Activated CD4-positive, CD25-positive, alpha-beta regulatory T cell treated with anti-CD3 and anti-CD28 coated beads, Interleukin-2, amount 50 U/mL, for 24 hours (primary cell): ENCODE results near the gene CYP1A1.
A peak's percentile ranks its signal among the peaks of the same experiment; 100 is the strongest.
"Not testable (repeated sequence)": the region's sequence is repeated elsewhere in the genome, so short reads cannot be mapped to it uniquely, and the experiment has no call there.

ENCODE experiments used
- ATAC-seq, 2 donors: fragments of 150-1000 bp; cut with Tn5 transposase; one replicate each; pipeline ENCODE4 v1.10.0; 2021; ENCODE audit warnings: mild to moderate bottlenecking in 1 of 2, moderate library complexity in 1 of 2

The CYP1A1 gene, protein sequence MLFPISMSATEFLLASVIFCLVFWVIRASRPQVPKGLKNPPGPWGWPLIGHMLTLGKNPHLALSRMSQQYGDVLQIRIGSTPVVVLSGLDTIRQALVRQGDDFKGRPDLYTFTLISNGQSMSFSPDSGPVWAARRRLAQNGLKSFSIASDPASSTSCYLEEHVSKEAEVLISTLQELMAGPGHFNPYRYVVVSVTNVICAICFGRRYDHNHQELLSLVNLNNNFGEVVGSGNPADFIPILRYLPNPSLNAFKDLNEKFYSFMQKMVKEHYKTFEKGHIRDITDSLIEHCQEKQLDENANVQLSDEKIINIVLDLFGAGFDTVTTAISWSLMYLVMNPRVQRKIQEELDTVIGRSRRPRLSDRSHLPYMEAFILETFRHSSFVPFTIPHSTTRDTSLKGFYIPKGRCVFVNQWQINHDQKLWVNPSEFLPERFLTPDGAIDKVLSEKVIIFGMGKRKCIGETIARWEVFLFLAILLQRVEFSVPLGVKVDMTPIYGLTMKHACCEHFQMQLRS

DNA sequence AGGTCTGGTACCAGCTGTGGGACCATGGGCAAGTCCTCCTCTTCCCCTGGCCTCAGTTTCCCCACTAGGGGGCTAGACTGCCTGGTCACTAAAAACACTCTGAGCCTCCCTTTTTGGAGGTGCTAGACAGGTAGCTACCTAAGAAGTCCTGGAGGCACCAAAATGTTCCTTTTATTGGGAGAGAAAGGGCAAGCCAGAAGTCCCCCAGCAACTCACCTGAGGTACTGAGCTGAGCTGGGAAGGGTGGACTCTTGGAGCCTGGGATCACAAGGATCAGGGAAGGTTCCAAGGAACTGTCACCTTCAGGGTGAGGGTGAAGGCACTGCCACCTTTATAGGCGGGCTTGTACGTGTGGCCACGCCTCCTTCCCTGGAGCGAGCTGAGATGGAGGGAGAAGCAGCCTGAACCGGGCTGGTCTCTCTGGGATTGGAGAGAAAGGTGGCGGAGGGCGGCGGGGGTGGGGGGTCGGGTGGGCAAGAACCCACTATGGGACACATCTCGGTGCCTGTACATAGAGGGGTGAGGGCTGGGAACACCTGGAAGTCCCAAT is at the start of gene CYP1A1:
Gene CYP1A1 (minus strand): TSS at position 304 of the 550 bp plus-strand sequence. CDS start 2,431 bp downstream, outside the sequence.
- ATAC-seq, result peak; percentile 33 to 39

GRCh38 chr15:74773731-74774252 is 48.5 kb upstream of the CYP1A1 start:
- ATAC-seq, result no peak

DNA sequence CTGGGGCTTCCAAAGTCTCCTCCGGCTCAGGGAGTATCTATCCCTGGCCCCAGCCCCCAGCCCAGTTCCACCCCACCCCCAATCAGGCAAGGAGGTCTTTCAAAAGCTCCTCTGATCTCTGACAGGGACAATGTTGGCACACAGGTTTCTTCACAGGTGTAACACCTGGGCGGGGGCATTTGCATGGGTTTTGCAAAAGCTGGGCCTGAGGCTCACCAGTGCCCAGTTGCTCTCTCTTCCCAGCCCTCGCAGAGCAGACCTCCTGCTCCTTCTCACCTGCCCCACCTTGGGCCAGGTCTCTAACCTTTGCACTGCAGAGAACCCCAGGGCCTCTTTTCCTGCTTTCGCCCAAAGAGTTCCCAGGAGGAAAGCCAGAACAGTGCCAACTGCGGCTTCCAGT is 48.0 kb upstream of the CYP1A1 start:
- ATAC-seq, result no peak

DNA sequence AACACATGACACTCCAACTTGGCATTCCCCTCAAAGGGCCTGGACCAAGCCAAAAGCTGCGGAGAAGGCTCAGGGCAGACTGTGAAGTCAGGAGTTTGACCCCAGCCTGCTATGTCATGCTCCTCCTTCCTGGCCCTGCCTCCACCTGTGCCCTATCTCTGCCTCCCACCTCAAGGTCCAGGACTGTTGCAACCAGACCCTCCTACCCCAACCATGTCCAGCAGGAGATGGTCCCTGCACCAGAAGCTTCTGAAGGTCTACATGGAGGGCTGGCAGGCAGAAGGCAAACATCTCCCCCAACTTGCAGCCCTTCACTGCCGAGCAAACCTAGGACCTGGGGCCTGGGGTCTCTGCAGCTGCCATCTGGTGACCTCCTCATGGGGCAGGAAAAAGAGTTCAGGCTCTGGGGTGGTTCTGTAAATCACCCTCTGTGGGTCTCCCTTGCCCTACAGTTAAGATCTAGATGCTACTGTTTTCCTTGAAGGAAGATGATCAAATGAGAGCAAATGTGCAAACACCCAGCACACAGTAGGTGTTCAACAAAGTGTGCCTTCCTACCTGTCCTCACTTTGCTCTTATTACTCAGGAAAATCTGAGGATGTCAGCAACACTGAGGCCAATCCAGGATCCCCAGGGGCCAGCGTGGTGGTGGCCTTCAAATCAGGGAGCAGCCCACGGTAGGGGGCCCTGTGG is 45.0 kb upstream of the CYP1A1 start:
- no peak for ATAC-seq

- no peak for ATAC-seq
Observed at GRCh38 chr15:74769463-74770025, 44.2 kb upstream of the CYP1A1 start.

- ATAC-seq, result peak; percentile 46 to 49
Observed at GRCh38 chr15:74768771-74769342, 43.5 kb upstream of the CYP1A1 start.

GRCh38 chr15:74768099-74768770 is 42.9 kb upstream of the CYP1A1 start:
- ATAC-seq, result no peak

DNA sequence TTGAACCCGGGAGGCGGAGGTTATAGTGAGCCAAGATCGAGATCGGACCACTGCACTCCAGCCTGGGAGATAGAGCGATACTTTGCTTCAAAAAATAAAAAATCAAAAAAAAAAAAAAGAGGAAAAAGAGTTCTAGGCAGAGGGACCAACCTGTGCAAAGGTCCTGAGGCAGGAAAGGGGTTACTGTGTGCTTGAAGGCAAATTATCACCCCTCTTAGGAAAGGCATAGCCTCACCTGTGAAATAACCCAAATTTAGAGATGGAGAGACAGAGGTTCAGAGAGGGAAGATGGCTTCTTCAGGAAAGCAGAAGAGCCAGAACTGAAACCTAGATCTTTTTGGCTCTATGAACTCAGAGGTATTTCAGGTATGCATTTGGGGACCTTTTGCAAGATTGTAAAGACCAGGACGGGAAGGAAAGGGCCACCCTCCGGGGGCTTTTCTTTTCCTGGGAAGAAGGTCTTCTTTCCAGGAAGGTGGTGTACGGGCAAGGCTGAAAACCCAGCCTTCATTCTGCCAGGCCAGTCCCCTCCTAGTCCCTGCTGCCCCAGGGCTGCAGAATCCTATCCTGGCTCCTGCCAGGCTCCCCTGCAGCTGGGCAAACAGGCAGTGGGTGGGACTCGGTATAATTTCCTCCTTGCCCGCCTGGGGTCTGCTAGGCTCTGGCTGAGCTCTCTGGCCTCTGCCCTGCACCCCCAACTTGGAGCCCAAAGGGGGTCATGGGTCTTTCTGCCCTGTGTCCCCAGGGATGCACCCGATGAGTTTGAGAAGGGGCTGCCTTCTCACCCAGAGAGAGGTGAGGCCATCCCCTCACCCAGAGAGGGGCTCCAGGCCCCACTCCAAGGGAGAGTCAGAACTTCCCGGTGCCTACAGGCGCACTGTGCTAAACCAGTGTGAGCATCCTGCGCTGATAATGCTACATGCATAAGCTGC is 42.1 kb upstream of the CYP1A1 start:
- ATAC-seq, result no peak

- no peak for ATAC-seq
Observed at GRCh38 chr15:74763416-74763815, 38.1 kb upstream of the CYP1A1 start.

GRCh38 chr15:74762791-74763150 is 37.4 kb upstream of the CYP1A1 start:
- ATAC-seq, result no peak

- no peak for ATAC-seq
Observed at GRCh38 chr15:74758736-74759135, 33.4 kb upstream of the CYP1A1 start.

DNA sequence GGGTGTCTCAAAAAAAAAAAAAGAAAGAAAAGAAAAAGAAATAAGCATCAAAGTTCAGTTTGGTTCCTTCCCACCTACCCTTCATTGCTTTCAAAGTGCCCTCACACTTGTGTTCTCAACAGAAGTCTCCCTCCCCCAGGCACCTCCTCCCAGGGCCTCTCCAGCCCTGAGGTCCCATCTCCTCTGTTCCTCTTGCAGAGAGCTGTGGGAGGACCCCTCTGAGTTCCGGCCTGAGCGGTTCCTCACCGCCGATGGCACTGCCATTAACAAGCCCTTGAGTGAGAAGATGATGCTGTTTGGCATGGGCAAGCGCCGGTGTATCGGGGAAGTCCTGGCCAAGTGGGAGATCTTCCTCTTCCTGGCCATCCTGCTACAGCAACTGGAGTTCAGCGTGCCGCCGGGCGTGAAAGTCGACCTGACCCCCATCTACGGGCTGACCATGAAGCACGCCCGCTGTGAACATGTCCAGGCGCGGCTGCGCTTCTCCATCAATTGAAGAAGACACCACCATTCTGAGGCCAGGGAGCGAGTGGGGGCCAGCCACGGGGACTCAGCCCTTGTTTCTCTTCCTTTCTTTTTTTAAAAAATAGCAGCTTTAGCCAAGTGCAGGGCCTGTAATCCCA is 29.4 kb upstream of the CYP1A1 start:
- ATAC-seq, result no peak

- ATAC-seq, result no peak
Observed at GRCh38 chr15:74752531-74752930, 27.2 kb upstream of the CYP1A1 start.

DNA sequence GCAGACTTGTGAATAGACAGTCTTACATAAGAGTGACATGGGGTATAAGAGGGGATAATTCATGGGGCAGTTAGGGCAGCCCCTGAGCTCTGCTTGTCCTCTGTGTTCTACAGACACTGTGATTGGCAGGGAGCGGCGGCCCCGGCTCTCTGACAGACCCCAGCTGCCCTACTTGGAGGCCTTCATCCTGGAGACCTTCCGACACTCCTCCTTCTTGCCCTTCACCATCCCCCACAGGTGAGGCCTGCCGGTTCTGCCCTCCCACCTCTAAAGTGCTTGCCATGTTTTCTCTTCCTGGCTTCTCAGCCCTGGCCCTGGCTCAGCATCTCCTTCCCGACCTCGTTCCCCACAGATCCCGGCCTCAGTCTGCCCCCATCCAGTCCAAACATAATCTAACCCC is 26.7 kb upstream of the CYP1A1 start:
- ATAC-seq, result no peak

- no peak for ATAC-seq
Observed at GRCh38 chr15:74750751-74751150, 25.4 kb upstream of the CYP1A1 start.

DNA sequence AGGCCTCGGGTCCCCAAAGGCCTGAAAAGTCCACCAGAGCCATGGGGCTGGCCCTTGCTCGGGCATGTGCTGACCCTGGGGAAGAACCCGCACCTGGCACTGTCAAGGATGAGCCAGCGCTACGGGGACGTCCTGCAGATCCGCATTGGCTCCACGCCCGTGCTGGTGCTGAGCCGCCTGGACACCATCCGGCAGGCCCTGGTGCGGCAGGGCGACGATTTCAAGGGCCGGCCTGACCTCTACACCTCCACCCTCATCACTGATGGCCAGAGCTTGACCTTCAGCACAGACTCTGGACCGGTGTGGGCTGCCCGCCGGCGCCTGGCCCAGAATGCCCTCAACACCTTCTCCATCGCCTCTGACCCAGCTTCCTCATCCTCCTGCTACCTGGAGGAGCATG is 24.5 kb upstream of the CYP1A1 start:
- no peak for ATAC-seq

- no peak for ATAC-seq
Observed at GRCh38 chr15:74748322-74748946, 23.1 kb upstream of the CYP1A1 start, which contains the start of gene CYP1A2. Gene CYP1A2 (plus strand): TSS chr15:74748845. CDS start chr15:74749739, 894 bp downstream.

GRCh38 chr15:74746389-74746788 is 21.1 kb upstream of the CYP1A1 start:
- no peak for ATAC-seq

DNA sequence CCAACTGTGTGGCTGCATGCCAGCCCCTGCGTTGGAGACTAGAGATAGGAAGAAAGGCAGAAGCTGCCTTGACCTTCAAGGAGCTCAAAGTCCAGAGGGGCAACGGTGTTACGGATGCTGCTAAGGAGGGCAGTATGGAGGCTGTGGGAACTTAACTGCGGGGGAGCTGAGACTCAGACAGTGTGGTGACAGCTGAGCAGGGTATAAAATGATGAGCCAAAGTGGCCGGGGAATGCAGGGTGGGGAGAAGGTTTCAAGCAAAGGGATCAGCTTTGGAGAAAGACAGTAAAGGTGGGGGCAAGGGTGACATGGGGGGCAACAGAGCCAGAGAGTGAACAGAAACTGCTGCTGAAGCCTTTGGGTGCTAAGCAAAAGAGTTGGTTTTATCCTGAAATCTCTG is 17.1 kb upstream of the CYP1A1 start:
- ATAC-seq, result no peak

DNA sequence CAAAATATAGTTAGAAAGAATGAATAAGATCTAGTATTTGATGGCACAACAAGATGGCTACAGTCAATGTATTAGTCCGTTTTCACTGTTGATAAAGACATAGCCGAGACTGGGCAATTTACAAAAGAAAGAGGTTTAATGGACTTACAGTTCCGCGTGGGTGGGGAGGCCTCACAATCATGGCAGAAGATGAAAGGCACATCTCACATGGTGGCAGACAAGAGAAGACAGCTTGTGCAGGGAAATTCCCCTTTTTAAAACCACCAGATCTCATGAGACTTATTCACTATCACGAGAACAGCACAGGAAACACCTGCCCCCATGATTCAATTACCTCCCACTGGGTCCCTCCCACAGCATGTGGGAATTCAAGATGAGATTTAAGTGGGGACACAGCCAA is 12.9 kb upstream of the CYP1A1 start:
- ATAC-seq, result not testable (repeated sequence)
